Sigmoid colon (tissue), 4 donors: ENCODE measurements around the gene RABGAP1.

Experiments used
- EP300 ChIP-seq, 4 donors: sonication (generic); formaldehyde crosslinking; IDR thresholded peaks; one replicate each; pipeline ENCODE4 v1.6.1; 2017; ENCODE audit warnings: antibody characterized with exemption in 4 of 4
- POLR2A ChIP-seq, 2 donors: fragments of 450-650 bp; IDR thresholded peaks; one replicate each; pipeline ENCODE4 v1.6.1; 2016; ENCODE audit warnings: antibody characterized with exemption in 2 of 2, mild to moderate bottlenecking in 2 of 2, moderate library complexity in 2 of 2
- POLR2AphosphoS5 ChIP-seq, 4 donors: sonication (generic); formaldehyde crosslinking; IDR thresholded peaks; one replicate each; pipeline ENCODE4 v1.6.1; 2017; ENCODE audit warnings: antibody characterized with exemption in 4 of 4
- TF ChIP-seq, protein P1 (sequence below), 4 experiments: fragments of 450-650 bp in 3 of 4; fragments of 200-600 bp in 1 of 4; IDR thresholded peaks; one replicate each; pipeline ENCODE4 v1.5.1; 2016 to 2019; ENCODE audit warnings: antibody characterized with exemption in 4 of 4, mild to moderate bottlenecking in 3 of 4, moderate library complexity in 2 of 4

DNA sequence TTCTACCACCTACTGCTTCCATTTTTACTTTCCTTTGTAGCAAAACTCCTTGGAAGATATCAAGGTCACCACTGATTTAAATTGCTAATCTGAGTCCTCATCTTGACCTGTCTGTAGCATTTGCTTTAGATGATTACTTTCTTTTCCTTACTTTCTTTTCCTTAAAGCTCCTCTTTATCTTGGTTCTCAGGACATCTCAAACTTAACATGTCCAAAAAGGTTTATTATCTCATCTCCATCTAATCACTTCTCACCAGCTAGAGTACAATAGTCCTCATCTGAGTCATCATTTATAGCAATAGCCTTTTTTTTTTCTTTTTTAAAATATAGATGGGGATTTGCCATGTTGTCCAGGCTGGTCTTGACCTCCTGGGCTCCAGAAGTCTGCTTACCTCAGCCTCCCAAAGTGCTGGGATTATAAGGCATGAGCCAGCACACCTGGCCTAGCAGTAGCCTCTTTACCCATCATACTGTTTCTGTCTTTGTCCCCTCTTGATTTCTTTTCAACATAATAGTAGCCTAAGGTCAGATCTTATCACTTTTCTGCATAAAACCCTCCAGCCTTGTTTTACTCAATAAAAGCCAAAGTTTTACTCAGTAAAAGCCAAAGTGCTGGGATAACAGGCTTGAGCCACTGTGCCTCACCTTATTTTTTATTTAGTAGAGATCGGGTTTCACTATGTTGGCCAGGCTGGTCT lies 59.7 kb downstream of the RABGAP1 start:
- TF ChIP-seq, protein P1, sequence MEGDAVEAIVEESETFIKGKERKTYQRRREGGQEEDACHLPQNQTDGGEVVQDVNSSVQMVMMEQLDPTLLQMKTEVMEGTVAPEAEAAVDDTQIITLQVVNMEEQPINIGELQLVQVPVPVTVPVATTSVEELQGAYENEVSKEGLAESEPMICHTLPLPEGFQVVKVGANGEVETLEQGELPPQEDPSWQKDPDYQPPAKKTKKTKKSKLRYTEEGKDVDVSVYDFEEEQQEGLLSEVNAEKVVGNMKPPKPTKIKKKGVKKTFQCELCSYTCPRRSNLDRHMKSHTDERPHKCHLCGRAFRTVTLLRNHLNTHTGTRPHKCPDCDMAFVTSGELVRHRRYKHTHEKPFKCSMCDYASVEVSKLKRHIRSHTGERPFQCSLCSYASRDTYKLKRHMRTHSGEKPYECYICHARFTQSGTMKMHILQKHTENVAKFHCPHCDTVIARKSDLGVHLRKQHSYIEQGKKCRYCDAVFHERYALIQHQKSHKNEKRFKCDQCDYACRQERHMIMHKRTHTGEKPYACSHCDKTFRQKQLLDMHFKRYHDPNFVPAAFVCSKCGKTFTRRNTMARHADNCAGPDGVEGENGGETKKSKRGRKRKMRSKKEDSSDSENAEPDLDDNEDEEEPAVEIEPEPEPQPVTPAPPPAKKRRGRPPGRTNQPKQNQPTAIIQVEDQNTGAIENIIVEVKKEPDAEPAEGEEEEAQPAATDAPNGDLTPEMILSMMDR (IDR thresholded peaks at IDR 0.05) = no peak
- TF ChIP-seq EP300 (IDR thresholded peaks at IDR 0.05) = no peak
- no peak for TF ChIP-seq POLR2A (IDR thresholded peaks at IDR 0.05)
- TF ChIP-seq POLR2AphosphoS5 (IDR thresholded peaks at IDR 0.05) = no peak
